ENCODE measurements around the gene FLYWCH1.

FLYWCH1 gene

GRCh38 chr16:2968368-2968737 is 56.6 kb downstream of the FLYWCH1 start:
- DNase-seq (ENCODE audit: low read depth in 4 of 4, low spot score in 1 of 4) = no peak

- peak; percentile 54 to 83 (median 70) for DNase-seq (ENCODE audit: low read depth in 4 of 4, low spot score in 1 of 4)
These were observed 57.2 kb downstream of the FLYWCH1 start, which contains the start of gene PAQR4 for GRCh38 chr16:2968738-2969544. PAQR4 (plus strand) TSS chr16:2969348; CDS start chr16:2969675, 327 bp downstream.

- DNase-seq (ENCODE audit: low read depth in 4 of 4, low spot score in 1 of 4) = peak in 3 of 4 experiments; percentile 36 to 81 (median 51)
These were observed 58.1 kb downstream of the FLYWCH1 start for GRCh38 chr16:2969545-2970521.

GRCh38 chr16:2970563-2970962 is 58.8 kb downstream of the FLYWCH1 start:
- no peak for DNase-seq (ENCODE audit: low read depth in 4 of 4, low spot score in 1 of 4)

- no peak for DNase-seq (ENCODE audit: low read depth in 4 of 4, low spot score in 1 of 4)
These were observed 59.6 kb downstream of the FLYWCH1 start for GRCh38 chr16:2971134-2971984.

GRCh38 chr16:2971985-2972784 is 60.5 kb downstream of the FLYWCH1 start:
- no peak for DNase-seq (ENCODE audit: low read depth in 4 of 4, low spot score in 1 of 4)

GRCh38 chr16:2973093-2973492 is 61.4 kb downstream of the FLYWCH1 start:
- DNase-seq (ENCODE audit: low read depth in 4 of 4, low spot score in 1 of 4) = no peak

- no peak for DNase-seq (ENCODE audit: low read depth in 4 of 4, low spot score in 1 of 4)
These were observed 62.0 kb downstream of the FLYWCH1 start for GRCh38 chr16:2973605-2974318.

- DNase-seq (ENCODE audit: low read depth in 4 of 4, low spot score in 1 of 4) = no peak
These were observed 62.8 kb downstream of the FLYWCH1 start for GRCh38 chr16:2974319-2975056.

GRCh38 chr16:2975161-2975795 is 63.5 kb downstream of the FLYWCH1 start:
- no peak for DNase-seq (ENCODE audit: low read depth in 4 of 4, low spot score in 1 of 4)

- no peak for DNase-seq (ENCODE audit: low read depth in 4 of 4, low spot score in 1 of 4)
These were observed 64.5 kb downstream of the FLYWCH1 start for GRCh38 chr16:2976201-2976600.

GRCh38 chr16:2976673-2977072 is 64.9 kb downstream of the FLYWCH1 start:
- no peak for DNase-seq (ENCODE audit: low read depth in 4 of 4, low spot score in 1 of 4)

- DNase-seq (ENCODE audit: low read depth in 4 of 4, low spot score in 1 of 4) = no peak
These were observed 65.7 kb downstream of the FLYWCH1 start for GRCh38 chr16:2977440-2977839.

- DNase-seq (ENCODE audit: low read depth in 4 of 4, low spot score in 1 of 4) = no peak
These were observed 68.0 kb downstream of the FLYWCH1 start for GRCh38 chr16:2979669-2980226.

GRCh38 chr16:2980227-2981176 is 68.8 kb downstream of the FLYWCH1 start, which contains the start of gene PKMYT1:
PKMYT1 (minus strand) TSS chr16:2980446; CDS start chr16:2979657, 789 bp downstream.
- DNase-seq (ENCODE audit: low read depth in 4 of 4, low spot score in 1 of 4) = peak; percentile 88 to 94 (median 89)

GRCh38 chr16:2981177-2981898 is 69.6 kb downstream of the FLYWCH1 start:
- DNase-seq (ENCODE audit: low read depth in 4 of 4, low spot score in 1 of 4) = no peak
